SU-DHL-6 (cell line): ENCODE data around the gene ZNF362.

ENCODE experiments used
- H2AFZ ChIP-seq: fragments of 200-600 bp; sonication (generic); 2 replicates; pipeline ENCODE4 v1.6.1; 2014; ENCODE audit warnings: low read depth, mild to moderate bottlenecking, moderate library complexity, mixed read lengths, antibody characterized with exemption, low read length; ENCODE audit not compliant: severe bottlenecking
- H3F3A ChIP-seq: fragments of 200-600 bp; shearing (Covaris generic); 2 replicates; pipeline ENCODE4 v1.6.0; 2016; ENCODE audit warnings: antibody characterized with exemption, mild to moderate bottlenecking; ENCODE audit not compliant: insufficient read depth
- H3K27ac ChIP-seq: fragments of 200-600 bp; sonication (generic); 2 replicates; pipeline ENCODE4 v1.5.1; 2016; ENCODE audit warnings: low read depth, mild to moderate bottlenecking, low read length, moderate library complexity, mixed read lengths
- H3K27me3 ChIP-seq: fragments of 200-600 bp; sonication (generic), shearing (Covaris generic); 2 replicates; pipeline ENCODE4 v1.6.0; 2014; ENCODE audit warnings: mild to moderate bottlenecking, low read length
- H3K36me3 ChIP-seq: fragments of 200-600 bp; sonication (generic); 2 replicates; pipeline ENCODE4 v1.6.1; 2014; ENCODE audit warnings: mild to moderate bottlenecking, low read length, mixed read lengths
- H3K4me2 ChIP-seq: fragments of 300-600, 200-600 bp; shearing (Covaris generic), sonication (generic); 2 replicates; pipeline ENCODE4 v1.6.0; 2014; ENCODE audit warnings: low read length, low read depth, mild to moderate bottlenecking; ENCODE audit not compliant: poor library complexity, severe bottlenecking
- H3K4me3 ChIP-seq: fragments of 200-600 bp; sonication (generic); 2 replicates; pipeline ENCODE4 v1.5.1; 2014; ENCODE audit warnings: antibody characterized with exemption, low read length, mild to moderate bottlenecking, mixed read lengths; ENCODE audit not compliant: insufficient read depth, poor library complexity, severe bottlenecking
- H3K79me2 ChIP-seq: fragments of 200-600 bp; sonication (generic); 2 replicates; pipeline ENCODE4 v1.6.1; 2014; ENCODE audit warnings: mild to moderate bottlenecking, low read length, moderate library complexity; ENCODE audit not compliant: insufficient read depth
- H3K9ac ChIP-seq: fragments of 200-600 bp; sonication (generic); 2 replicates; pipeline ENCODE4 v1.7.0; 2014; ENCODE audit warnings: mild to moderate bottlenecking, low read length
- H3K9me2 ChIP-seq: fragments of 200-600 bp; sonication (generic); replicated peaks from 2 replicates; pipeline ENCODE4 v1.6.1; 2014; ENCODE audit warnings: low read length; ENCODE audit not compliant: insufficient read depth
- H3K9me3 ChIP-seq: fragments of 200-600 bp; sonication (generic); 2 replicates; pipeline ENCODE4 v1.6.1; 2014; ENCODE audit warnings: low read length, mixed read lengths; ENCODE audit not compliant: insufficient read depth
- H4K20me1 ChIP-seq: fragments of 200-600 bp; sonication (generic); 2 replicates; pipeline ENCODE4 v1.6.1; 2014; ENCODE audit warnings: low read depth, mild to moderate bottlenecking, antibody characterized with exemption, low read length, moderate library complexity, mixed read lengths
- EZH2phosphoT487 ChIP-seq: fragments of 200-600 bp; sonication (generic), shearing (Covaris generic); conservative IDR thresholded peaks from 2 replicates; pipeline ENCODE4 v1.6.1; 2018; ENCODE audit warnings: mild to moderate bottlenecking, antibody characterized with exemption, low read length, moderate library complexity, mixed read lengths
- TF ChIP-seq, protein P1 (sequence below): fragments of 200-600 bp; sonication (generic); IDR thresholded peaks from one replicate; pipeline ENCODE4 v1.5.1; 2017; ENCODE audit warnings: antibody characterized with exemption, mild to moderate bottlenecking, low read length, moderate library complexity; ENCODE audit not compliant: insufficient read depth, poor library complexity, severe bottlenecking

The ZNF362 gene

GRCh38 chr1:33249422-33249821 is 6.9 kb upstream of the ZNF362 start:
- Histone ChIP-seq H3K9me2 (no peaks in the 10 kb centered on the region), H2AFZ (no peak overlapping the region), H3K9ac (no peak overlapping the region), H3K27ac (no peak overlapping the region), H3F3A (no peaks in the 10 kb centered on the region), H3K36me3 (no peaks in the 10 kb centered on the region), H3K27me3 (no peaks in the 10 kb centered on the region), H4K20me1 (no peaks in the 10 kb centered on the region), H3K79me2 (no peaks in the 10 kb centered on the region), H3K4me3 (no peak overlapping the region), H3K4me2 (no peak overlapping the region), H3K9me3 (no peaks in the 10 kb centered on the region)
- TF ChIP-seq, protein P1, sequence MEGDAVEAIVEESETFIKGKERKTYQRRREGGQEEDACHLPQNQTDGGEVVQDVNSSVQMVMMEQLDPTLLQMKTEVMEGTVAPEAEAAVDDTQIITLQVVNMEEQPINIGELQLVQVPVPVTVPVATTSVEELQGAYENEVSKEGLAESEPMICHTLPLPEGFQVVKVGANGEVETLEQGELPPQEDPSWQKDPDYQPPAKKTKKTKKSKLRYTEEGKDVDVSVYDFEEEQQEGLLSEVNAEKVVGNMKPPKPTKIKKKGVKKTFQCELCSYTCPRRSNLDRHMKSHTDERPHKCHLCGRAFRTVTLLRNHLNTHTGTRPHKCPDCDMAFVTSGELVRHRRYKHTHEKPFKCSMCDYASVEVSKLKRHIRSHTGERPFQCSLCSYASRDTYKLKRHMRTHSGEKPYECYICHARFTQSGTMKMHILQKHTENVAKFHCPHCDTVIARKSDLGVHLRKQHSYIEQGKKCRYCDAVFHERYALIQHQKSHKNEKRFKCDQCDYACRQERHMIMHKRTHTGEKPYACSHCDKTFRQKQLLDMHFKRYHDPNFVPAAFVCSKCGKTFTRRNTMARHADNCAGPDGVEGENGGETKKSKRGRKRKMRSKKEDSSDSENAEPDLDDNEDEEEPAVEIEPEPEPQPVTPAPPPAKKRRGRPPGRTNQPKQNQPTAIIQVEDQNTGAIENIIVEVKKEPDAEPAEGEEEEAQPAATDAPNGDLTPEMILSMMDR = no peak
- no peak for TF ChIP-seq EZH2phosphoT487

GRCh38 chr1:33250217-33250616 is 6.1 kb upstream of the ZNF362 start:
- Histone ChIP-seq H3K4me2 (no peak overlapping the region), H3F3A (no peaks in the 10 kb centered on the region), H3K9me2 (no peaks in the 10 kb centered on the region), H3K4me3 (no peak overlapping the region), H4K20me1 (no peaks in the 10 kb centered on the region), H3K36me3 (no peaks in the 10 kb centered on the region), H3K27me3 (no peaks in the 10 kb centered on the region), H2AFZ (no peak overlapping the region), H3K27ac (no peak overlapping the region), H3K9ac (no peak overlapping the region), H3K79me2 (no peaks in the 10 kb centered on the region), H3K9me3 (no peaks in the 10 kb centered on the region)
- TF ChIP-seq, protein P1 = no peak
- no peak for TF ChIP-seq EZH2phosphoT487

GRCh38 chr1:33250724-33251123 is 5.6 kb upstream of the ZNF362 start:
- Histone ChIP-seq H3K79me2 (no peaks in the 10 kb centered on the region), H2AFZ (no peak overlapping the region), H3F3A (no peaks in the 10 kb centered on the region), H3K9me2 (no peaks in the 10 kb centered on the region), H3K4me2 (no peak overlapping the region), H3K27me3 (no peaks in the 10 kb centered on the region), H3K9me3 (no peaks in the 10 kb centered on the region), H3K36me3 (no peaks in the 10 kb centered on the region), H4K20me1 (no peaks in the 10 kb centered on the region), H3K27ac (no peak overlapping the region), H3K9ac (no peak overlapping the region), H3K4me3 (no peak overlapping the region)
- TF ChIP-seq, protein P1 = no peak
- no peak for TF ChIP-seq EZH2phosphoT487
